ENCODE data around the gene SSU72. TPM values are rescaled to one million over a fixed set of nuclear protein-coding genes. Genes with fewer than 3 reads are reported as not detected.

The SSU72 gene
- total RNA-seq, 1 experiment from 2014 or later, result 77.3 TPM

- DNase-seq (ENCODE audit: low read depth), result no peak
Measured at GRCh38 chr1:1610796-1611195, 36.1 kb upstream of the SSU72 start.

- DNase-seq (ENCODE audit: low read depth), result no peak
Measured at GRCh38 chr1:1609822-1610485, 35.3 kb upstream of the SSU72 start.

DNA sequence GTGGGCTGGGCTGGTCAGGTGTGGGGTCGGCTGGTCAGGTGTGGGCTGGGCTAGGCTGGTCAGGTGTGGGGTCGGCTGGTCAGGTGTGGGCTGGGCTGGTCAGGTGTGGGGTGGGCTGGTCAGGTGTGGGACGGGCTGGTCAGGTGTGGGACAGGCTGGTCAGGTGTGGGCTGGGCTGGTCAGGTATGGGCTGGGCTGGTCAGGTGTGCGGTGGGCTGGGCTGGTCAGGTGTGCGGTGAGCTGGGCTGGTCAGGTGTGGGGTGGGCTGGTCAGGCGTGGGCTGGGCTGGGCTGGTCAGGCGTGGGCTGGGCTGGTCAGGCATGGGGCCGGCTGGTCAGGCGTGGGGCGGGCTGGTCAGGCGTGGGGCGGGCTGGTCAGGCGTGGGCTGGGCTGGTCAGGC is 31.6 kb upstream of the SSU72 start:
- DNase-seq (ENCODE audit: low read depth), result no peak

DNA sequence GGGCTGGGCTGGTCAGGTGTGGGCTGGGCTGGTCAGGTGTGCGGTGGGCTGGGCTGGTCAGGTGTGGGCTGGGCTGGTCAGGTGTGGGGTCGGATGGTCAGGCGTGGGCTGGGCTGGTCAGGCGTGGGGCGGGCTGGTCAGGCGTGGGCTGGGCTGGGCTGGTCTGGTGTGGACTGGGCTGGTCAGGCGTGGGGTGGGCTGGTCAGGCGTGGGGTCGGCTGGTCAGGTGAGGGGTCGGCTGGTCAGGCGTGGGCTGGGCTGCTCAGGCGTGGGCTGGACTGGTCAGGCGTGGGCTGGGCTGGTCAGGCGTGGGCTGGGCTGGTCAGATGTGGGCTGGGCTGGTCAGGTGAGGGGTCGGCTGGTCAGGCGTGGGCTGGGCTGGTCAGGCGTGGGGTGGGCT is 31.1 kb upstream of the SSU72 start:
- no peak for DNase-seq (ENCODE audit: low read depth)

GRCh38 chr1:1605034-1605591 is 30.4 kb upstream of the SSU72 start:
- DNase-seq (ENCODE audit: low read depth), result no peak

DNA sequence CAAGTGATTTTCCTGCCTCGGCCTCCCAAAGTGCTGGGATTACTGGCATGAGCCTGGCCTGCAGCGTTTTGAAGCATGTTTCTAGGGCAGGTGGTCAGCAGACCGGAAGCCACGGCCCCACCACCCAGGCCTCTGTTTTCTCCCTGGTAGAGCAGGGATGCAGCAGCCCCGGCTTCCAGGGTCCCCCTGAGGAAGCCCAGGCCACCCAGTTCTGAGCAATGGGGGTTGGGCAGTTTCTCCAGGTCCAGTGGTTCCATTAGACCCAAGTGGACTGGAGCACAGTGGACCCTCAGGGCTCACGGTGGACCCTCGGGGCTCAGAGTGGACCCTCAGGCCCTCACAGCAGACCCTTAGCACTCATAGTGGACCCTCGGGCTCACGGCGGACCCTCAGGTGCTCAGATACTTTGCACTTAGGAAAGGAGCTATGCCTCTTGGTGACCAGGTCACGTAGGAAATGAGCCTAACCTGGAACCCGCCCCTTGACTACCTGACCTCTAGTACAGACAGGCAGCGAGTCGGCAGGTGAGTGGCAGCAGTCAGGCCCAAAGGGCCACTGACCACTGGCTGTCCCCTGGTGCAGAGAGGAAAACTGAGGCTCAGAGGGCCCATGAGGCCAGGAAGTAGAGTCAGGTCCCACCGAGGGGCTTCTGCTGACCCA is 29.8 kb upstream of the SSU72 start:
- DNase-seq (ENCODE audit: low read depth), result no peak

- DNase-seq (ENCODE audit: low read depth), result no peak
Measured at GRCh38 chr1:1603671-1604373, 29.2 kb upstream of the SSU72 start.

DNA sequence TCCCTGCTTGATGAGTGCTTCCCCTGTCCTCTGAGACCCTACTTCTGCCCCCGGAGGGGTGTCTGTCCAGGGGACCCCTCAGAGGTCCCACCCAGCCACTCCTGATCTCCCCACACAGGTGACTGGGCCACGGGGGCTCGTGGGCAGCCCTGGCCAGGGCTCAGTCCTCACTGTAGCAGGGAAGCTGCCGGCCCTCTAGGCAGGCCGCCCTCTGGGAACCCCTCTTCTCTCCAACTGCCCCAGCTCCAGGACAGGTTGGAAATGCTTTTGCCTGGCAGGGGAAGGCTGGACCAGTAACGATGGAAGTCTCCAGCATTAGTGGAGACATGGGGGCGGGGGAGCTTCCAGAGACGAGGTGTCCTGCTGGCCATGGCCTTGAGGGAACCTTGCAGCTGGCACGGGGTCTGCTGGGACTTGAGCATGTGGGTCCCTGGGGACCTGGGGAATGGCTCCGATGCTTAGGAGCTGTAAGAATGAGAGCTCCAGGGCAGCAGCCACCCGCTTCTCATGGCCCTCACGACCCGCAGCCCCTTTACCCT is 28.4 kb upstream of the SSU72 start:
- no peak for DNase-seq (ENCODE audit: low read depth)

DNA sequence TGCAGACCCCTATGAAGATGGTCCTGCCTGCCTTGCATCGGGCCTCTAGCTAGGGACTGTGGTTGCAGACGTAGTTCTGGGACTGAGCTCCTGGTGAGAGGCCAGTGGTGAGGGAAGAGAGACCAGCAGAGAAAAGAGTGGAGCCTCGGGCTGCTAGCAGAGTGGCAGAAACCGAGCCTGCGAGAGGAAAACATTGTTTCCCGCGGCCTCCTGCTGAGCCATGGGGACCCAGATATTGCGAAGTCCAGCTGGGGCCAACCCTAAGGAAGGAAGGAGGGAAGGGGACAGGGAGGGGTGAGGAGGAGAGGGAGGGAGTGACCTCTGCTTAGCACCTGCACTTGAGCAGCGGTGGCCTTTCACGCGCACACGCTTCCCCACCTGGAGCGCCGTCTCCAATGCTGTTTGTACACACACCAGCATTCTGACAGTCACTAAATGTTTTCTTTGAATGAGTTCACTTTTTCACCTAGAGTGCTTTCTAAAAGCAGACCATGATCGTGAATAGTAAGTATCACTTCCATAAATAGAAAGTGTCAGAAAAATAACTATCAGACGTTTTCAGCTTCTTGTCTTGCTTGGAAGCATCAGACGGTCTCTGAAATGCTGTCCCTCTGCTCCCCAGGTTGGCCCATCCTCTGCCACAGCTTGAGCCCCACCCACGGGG is 27.8 kb upstream of the SSU72 start:
- no peak for DNase-seq (ENCODE audit: low read depth)

GRCh38 chr1:1601564-1602303 is 27.1 kb upstream of the SSU72 start:
- no peak for DNase-seq (ENCODE audit: low read depth)

DNA sequence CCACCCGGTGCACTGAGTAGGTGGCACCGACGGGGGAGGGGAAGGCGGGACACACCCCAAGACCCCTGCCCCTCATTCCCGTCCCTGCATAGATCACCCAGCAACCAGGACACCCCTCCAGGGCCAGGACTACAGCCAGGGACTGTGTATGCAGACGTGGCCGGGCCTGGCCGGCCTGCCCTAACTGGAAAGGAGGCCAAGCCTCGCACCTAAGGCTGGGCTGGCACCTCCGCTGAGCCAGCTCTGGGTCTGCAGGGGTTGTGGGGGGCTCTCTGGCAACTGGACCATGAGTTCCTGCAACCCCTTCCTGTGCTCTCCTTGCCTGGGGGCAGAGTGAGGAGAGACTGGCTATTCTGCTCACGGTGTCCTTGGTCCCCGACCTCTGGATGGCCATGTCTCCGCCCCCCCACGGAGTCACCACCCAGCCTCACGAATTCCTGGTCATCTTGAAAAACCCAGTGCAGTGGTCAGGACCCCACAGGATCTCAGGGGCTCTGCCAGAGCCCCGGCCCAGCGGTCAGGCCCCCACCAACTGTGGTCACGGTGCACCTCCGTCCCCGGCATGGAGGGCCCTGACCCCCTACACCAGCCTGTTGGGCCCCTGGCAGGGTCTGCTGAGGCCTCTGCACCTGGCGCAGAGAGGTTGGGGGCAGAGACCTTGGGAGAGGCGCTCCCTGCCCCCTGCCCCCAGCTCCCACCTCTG is 26.3 kb upstream of the SSU72 start:
- no peak for DNase-seq (ENCODE audit: low read depth)

DNA sequence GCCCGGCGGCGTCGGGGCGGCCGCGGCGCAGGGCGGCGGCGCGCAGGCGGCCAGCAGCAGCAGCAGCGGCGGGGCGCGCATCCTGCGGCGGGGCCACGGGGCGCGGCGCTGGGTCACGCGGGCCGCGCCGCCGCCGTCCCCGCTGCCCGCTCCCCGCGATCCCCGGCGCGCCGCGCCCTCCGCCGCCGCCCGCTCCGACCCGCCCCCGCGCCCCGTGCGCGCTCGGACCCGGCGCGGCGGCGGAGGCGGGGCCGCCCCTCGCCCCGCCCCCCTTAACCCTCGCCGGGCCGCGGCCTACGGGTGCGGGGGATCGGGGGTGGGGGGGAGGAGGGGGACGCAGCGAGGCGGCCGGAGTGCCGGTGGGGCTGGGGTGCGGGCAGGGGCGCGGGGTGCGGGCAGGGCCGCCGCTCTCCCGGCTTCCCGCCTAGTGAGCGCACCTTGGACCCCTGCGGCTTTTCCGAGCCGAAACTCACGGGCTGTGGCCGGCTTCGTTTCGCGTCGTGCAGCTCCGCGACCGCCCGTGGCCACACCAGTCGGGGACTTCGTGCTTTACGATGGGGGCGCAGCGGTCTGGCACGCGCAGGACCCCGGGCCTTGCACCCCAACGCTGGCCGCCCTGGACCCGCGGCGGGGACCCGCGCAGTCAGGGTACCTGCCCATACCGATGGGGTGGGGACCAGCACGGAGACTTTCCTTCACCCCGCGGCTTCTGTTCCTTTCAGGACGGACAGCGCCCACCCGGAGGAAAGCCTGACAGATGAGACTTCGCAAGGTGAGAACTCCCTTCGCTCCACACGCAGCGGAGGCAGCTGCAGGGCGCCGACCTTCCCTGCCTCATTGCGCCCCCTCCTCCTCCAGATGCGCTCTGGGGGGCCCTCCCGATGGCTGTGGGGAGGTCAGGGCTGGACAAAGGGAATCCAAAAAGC is 25.5 kb upstream of the SSU72 start, which contains the start of gene FNDC10:
Gene FNDC10, minus strand, starts transcription at position 201 of the 926 bp plus-strand sequence. Its CDS starts 120 bp downstream, at position 81.
- no peak for DNase-seq (ENCODE audit: low read depth)

GRCh38 chr1:1599030-1599934 is 24.6 kb upstream of the SSU72 start:
- DNase-seq (ENCODE audit: low read depth), result peak; percentile 44

DNA sequence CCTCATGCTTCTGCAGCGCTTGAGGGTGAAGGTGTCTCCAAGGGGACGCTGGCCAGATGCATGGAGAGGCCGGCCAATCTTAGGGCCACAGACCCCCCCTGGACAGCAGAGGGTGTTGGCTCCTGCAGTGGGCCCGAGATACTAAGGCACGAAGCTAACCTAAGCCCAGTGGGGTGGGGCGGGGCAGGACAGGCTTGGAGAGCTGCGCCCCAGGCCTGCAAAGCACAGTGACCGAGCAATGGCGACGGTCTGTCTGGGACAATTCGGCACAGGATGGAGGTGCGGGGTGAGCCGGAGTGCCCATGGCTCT is 24.0 kb upstream of the SSU72 start:
- DNase-seq (ENCODE audit: low read depth), result no peak

DNA sequence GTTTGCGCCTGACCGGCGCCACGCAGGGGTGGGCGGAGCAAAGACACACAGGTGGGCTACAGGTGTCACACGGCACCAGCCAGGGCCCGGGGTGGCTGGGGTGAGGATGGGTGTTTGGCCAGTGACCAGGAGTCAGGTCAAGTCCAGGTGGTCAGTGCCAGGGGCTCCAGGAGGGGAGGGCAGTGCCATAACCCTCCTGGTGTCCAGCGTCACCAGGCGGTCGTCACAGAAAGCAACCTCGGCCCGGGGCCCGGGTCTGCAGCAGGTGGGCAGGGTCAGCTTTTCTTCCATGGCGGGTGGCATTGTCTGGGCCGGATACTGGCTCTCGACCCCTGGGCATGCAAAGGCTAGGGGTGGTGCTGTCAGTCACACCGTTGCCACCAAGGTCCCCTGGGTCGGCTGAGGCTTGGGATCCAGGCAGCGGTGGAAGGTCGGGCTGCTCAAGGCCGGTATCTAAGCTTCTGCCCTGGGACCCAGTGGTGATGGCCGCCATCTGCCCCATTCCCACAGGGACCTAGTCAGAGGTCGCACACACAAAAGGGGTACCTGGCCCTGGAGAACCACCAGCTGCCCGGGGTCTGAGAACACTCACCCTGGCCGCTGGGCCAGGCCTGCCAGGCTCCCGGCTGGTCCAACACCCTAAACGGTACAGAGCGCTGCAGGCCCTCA is 23.5 kb upstream of the SSU72 start:
- DNase-seq (ENCODE audit: low read depth), result no peak

DNA sequence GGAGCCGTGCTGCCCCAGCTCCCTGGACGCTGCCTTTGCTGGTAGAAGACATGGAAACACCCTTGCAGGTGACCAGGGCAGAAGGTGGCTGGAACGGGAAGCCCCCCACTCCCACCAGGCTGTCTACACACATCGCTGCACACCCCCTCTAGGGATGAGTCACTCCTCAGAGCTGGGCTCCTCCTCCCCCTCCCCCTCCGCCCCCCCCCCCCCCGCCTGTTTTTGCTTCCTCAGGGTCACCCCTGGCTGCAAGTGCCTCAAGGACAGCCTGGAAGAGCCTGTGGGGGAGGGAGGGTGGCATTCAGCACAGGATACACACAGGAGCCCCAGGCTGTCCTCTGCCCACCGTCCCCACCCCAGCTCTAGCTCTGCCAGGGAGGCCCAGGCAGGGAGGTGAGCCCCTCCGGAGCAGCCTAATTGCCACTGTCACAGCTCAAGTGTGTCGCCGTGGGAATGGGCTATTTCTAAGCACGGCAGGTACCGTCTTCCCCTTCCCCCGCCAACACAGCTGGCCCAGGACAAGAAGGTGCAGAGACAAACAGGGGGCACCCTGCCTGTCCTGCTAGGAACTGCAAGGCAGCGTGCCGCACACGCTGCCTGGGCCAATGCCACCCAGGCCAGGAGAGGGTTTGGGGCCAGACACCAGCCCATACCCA is 22.7 kb upstream of the SSU72 start:
- no peak for DNase-seq (ENCODE audit: low read depth)

Data from RPMI7951 (cell line).